ENCODE data around the gene GRIN2C.

GRCh38 chr17:74806334-74806733, 53.4 kb downstream of the GRIN2C start:
- TF ChIP-seq, protein P1, sequence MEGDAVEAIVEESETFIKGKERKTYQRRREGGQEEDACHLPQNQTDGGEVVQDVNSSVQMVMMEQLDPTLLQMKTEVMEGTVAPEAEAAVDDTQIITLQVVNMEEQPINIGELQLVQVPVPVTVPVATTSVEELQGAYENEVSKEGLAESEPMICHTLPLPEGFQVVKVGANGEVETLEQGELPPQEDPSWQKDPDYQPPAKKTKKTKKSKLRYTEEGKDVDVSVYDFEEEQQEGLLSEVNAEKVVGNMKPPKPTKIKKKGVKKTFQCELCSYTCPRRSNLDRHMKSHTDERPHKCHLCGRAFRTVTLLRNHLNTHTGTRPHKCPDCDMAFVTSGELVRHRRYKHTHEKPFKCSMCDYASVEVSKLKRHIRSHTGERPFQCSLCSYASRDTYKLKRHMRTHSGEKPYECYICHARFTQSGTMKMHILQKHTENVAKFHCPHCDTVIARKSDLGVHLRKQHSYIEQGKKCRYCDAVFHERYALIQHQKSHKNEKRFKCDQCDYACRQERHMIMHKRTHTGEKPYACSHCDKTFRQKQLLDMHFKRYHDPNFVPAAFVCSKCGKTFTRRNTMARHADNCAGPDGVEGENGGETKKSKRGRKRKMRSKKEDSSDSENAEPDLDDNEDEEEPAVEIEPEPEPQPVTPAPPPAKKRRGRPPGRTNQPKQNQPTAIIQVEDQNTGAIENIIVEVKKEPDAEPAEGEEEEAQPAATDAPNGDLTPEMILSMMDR (IDR thresholded peaks at IDR 0.05; ENCODE audit: low read length): no peak
- TF ChIP-seq EZH2 (optimal IDR thresholded peaks at IDR 0.05; ENCODE audit: low read depth, low read length): no peak
